Right lobe of liver (tissue), 4 donors: ENCODE data around the gene WNT5B.

Experiments used
- POLR2A ChIP-seq: fragments of 450-650 bp; IDR thresholded peaks from one replicate; pipeline ENCODE4 v1.6.1; 2017; ENCODE audit warnings: antibody characterized with exemption, mild to moderate bottlenecking
- TF ChIP-seq, protein P1 (sequence below), 4 donors: fragments of 200-600 bp in 3 of 4; fragments of 450-650 bp in 1 of 4; IDR thresholded peaks; one replicate each; pipeline versions ENCODE4 v1.5.1 to v1.8.0; 2016 to 2022; ENCODE audit warnings: antibody characterized with exemption in 4 of 4, mild to moderate bottlenecking in 2 of 4
- donor health status: DM: no; HTN: no; CAD: no.
- donor health status: DM: no; HTN: no; CAD: no.
- donor health status: DM: no; HTN: yes; CAD: no.

DNA sequence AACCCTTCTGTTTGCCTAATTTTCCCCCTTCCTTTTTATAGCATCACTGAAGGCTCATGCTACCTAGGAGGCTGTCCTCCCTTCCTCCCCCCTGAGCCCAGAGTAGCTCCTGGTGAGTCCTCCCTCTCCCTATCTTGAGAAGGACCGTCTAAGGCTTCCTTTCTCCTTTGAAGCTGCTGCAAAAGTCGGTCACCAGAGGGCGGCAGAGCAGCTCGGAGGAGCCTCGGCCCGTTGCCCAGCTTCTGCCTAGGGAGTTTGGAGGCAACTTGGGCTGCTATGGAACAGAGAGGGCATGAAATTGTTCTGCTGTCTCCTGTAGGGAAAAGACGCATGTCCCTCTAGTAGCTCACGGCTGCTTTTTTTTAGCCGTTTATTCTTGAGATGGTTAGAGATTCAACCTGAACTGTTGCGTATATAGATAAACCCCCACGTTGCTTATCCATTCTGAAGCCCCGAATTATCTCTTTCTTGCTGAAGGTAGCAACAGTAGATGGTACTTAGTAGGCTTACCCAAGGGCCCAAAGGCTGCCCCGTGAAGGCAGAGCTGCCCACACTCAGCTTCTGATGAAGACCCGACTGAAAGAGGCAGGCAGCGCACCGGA lies 5.7 kb downstream of the WNT5B start:
- no peak for TF ChIP-seq POLR2A
- TF ChIP-seq, protein P1, sequence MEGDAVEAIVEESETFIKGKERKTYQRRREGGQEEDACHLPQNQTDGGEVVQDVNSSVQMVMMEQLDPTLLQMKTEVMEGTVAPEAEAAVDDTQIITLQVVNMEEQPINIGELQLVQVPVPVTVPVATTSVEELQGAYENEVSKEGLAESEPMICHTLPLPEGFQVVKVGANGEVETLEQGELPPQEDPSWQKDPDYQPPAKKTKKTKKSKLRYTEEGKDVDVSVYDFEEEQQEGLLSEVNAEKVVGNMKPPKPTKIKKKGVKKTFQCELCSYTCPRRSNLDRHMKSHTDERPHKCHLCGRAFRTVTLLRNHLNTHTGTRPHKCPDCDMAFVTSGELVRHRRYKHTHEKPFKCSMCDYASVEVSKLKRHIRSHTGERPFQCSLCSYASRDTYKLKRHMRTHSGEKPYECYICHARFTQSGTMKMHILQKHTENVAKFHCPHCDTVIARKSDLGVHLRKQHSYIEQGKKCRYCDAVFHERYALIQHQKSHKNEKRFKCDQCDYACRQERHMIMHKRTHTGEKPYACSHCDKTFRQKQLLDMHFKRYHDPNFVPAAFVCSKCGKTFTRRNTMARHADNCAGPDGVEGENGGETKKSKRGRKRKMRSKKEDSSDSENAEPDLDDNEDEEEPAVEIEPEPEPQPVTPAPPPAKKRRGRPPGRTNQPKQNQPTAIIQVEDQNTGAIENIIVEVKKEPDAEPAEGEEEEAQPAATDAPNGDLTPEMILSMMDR (IDR thresholded peaks at IDR 0.05), result peak; percentile 52 to 84 (median 80)
